Measurements from ENCODE around the gene CCSAP.
"Not testable (repeated sequence)": the region's sequence is repeated elsewhere in the genome, so short reads cannot be mapped to it uniquely, and the experiment has no call there.

CCSAP gene

DNA sequence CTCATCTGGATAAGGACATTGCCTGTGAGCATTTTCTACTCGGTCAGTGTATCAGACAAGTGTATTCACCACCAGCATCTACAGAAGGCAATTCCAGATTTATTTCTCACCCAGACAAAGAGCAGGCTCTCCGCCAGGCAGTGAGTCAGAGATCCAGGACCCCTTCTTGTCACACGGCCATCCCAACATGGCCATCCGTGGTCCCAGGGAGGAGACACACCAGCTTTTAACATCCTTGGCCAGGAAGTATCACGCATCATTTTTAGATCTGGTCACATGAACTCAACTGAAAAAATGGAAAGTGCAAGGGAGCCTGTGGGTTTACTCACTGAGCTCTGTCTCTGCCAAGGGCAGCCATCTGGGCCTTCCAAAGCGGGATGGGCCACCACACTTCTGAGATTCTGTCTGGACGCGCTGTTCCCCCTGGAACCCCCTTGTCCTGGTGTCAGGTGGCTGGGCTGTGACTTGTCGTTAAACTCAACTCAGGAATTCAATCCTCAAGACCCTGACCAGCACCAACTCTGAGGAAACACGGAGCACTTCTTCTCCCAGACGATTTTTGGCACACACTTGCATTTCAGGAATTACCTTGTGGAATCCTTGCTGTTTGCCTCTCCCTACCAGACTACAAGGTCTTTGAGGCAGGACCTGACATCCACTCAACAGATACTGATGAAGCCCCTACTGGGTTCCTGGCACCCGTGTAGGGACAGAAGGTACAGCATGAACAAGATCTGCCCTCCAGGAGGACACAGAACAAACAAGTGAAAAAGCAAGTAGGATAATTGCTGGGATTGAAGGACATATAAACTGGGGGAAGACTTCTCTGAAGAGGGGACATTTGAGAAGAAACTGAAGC is 21.6 kb upstream of the CCSAP start:
- no peak for DNase-seq

DNA sequence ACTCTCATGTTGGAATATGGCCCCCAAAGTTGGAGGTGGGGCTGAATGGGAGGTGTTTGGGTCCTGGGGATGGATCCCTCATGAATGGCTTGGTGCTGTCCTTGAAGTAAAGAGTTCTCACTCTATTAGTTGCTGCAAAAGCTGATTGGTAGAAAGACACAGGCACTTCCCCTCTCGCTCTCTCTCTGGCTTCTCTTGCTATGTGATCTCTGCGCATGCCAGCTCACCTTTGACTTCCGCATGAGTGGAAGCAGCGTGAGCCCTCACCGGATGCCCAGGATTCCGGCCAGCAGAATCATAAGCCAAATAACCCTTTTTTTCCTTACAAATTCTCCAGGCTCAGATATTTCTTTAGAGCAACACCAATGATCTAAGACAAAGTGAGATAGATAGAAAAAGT is 20.9 kb upstream of the CCSAP start:
- DNase-seq: no peak

GRCh38 chr1:229360420-229360819 is 17.6 kb upstream of the CCSAP start:
- DNase-seq: no peak

GRCh38 chr1:229355661-229356060 is 12.8 kb upstream of the CCSAP start:
- no peak for DNase-seq

- no peak for DNase-seq
Observed at GRCh38 chr1:229354226-229354625, 11.4 kb upstream of the CCSAP start.

GRCh38 chr1:229352975-229353374 is 10.1 kb upstream of the CCSAP start:
- no peak for DNase-seq

DNA sequence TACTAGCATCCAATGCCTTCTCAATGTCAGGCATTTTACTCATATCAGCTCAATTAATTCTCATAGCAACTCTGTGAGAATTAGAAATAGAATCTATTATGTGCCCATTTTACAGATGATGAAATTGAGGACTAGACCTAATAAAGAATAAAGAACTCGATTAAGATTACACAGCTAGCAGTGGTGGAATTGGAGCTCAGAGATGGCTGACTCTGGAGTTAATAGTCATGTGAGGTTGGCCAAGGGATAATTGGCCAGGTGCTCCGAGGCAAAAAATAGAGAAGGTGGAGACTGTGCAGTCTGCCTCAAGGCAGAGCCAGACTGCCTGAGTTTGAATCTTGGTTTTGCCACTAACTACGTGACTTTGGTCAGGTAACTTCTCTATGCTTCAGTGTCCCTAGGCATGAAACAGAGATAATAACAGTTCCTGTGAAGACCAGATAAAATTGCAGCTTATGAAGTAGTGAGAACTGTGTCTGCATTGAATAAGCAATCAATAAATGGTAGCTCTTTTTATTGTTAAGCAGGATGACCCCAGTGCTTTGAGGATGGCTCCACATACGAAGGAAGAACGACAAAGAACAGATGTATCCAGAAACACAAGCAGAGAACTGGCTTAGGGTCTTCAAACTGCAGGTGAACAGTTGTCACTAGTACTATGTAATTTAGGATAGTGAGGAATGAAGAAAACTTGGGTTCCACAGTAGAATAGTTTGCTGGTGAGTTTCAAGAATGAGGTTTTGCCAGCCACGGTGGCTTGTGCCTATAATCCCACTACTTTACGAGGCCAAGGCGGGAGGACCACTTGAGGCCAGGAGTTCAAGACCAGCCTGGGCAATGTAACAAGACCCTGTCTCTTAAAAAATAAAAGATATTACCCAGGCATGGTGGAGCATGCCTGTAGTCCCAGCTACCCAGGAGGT is 6.9 kb upstream of the CCSAP start:
- DNase-seq: no peak

- no peak for DNase-seq
Observed at GRCh38 chr1:229347528-229347927, 4.7 kb upstream of the CCSAP start.

GRCh38 chr1:229344937-229345684 is 2.3 kb upstream of the CCSAP start:
- DNase-seq: no peak

DNA sequence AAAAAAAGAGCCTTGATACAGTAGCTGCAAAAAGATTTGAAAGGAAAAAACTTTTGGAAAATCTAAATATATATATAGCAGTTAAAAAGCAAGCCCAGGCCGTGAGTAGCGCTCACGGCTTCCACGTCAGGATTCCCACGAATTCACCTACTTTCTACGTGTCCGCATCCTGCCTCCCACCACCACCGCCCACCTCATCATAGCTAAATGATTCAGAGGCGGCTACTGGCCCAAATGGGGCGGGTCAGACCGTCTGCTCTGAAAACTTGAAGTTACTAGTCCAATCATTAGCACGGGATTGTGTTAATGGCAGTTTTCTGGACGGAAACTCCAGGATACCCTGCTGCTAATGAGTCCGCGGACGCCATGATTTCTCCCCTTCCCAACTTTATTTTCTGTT is 1.3 kb upstream of the CCSAP start:
- DNase-seq: no peak

- DNase-seq: peak; percentile 14 to 68
Observed at GRCh38 chr1:229341774-229342655, 832 bp downstream of the CCSAP start.

DNA sequence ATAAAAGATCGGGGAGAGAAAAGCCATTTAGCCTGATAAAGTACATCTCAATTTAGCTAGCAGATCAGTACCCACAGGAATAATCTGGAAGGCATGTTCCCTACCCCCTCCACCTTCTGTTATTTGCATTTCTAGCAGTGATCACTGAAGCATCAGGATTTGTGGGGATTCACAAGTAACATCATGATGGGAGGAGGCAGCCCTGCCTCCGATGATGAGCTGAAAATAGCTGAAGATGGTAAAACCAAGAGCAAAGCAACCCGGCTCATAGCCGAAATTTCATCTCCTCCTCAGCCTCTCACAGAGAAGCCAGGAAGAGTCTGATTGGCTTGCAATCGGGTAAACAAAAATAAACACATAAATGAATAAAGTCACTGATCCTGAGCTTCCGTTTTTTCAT is 2.4 kb downstream of the CCSAP start:
- DNase-seq: no peak

GRCh38 chr1:229339520-229339919 is 3.3 kb downstream of the CCSAP start:
- no peak for DNase-seq

DNA sequence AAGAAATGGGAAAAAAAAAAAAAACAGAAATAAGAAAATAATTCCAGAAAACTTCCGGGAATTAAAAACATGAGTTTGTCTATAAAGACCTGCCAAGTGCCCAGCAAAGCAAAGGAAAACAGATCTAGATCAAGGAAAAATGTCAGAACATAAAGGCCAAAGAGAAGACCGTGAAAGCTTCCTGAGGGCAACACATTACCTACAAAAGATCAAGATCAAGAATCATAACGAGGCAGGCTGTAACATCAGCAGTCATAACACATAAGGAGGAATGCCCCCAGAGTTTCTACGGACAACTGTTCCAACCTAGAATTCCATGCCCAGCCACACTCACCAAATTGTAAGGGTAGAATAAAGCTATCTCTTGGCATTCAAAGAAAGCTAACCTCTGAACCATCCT is 3.8 kb downstream of the CCSAP start:
- no peak for DNase-seq

DNA sequence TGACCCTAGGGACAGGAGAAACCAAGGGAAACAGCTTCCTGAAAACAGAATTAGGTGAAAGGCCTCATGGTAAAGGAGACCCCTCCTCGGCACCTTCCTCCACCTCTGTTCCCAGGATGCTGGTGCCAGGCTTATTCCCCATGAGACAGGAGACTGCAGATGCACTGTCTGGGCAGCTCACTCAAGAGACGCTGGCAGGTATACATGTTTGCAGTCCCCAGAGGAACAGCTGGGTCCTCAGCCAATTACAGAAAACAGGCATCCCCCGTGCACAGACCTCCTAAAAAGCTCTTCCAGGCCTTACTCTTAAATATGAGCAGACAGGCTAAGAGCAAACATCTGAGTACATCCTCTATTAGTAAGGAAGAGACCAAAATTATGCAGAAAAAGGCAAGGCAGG is 6.5 kb downstream of the CCSAP start:
- no peak for DNase-seq

GRCh38 chr1:229334716-229335115 is 8.1 kb downstream of the CCSAP start:
- DNase-seq: no peak

DNA sequence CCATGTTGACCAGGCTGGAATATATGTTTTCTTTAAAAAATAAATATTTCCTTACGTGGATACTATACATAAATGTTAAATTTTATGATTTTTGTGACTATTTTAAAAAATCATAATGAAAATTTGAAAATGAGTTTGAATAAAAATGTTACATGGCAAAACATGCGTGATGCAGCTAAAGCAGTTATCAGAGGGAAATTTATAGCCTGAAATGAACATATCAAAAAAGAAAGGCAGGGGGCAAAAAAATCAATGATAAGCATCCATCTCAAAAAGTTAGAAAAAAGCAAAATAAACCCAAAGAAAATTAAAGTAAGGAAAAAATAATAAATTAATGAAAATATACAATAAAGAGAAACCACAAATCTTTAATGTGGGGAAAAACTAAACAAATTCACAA is 8.6 kb downstream of the CCSAP start:
- DNase-seq: no peak

DNA sequence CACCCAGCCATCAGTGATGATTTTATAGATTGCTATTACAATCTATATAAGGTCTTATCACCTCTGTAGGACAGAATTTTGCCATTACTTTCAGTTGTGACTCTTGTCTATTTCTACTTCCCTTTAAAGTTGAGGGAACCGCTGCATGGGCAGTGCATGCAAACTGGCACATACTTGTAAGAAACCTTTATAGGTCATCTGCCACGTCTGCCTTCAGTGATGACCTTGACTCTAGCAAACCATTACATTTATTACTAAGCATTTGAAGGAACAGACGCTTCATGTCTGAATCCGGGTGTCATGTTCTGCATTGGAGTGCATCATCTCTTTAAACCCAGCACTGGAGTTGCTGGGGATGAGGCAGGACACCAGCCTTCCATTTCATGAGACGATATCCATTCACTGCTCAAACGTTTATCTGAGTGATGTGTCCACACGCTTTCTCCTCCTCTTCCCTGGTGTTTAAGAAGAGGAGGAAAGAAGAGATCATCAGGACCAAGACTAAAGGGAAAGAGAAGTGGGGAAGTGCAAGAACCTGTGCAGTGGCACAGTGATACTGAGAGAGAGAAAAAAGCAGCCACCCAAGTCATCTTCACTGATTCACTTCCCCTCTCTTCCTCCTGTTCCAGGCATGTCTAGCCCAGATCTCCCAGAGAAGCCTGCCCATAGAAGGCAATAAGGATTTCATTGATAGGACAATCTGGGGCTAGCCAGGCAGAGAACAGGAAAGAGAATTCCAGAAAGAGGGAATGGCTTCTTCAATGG is 14.1 kb downstream of the CCSAP start:
- DNase-seq: no peak

DNA sequence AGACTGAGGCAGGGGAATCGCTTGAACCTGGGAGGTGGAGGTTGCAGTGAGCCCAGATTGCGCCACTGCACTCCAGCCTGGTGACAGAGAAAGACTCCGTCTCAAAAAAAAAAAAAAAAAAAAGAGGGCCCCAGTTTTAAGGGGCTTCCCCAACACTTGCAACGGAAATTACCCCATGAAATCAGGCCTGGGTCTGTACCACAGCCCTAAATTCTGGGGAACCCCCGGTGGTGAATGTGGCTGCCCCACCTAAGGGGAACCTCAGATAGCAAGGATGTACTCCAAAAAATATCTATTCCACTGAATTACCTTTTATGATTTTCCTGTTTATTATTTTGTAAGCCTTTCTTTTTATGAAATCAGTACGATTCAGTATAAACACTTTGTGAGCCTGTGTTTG is 15.1 kb downstream of the CCSAP start:
- DNase-seq: not testable (repeated sequence)

GRCh38 chr1:229326601-229327000 is 16.2 kb downstream of the CCSAP start:
- DNase-seq: no peak

- no peak for DNase-seq
Observed at GRCh38 chr1:229325853-229326487, 16.9 kb downstream of the CCSAP start.

All from NCI-H187 (cell line).